Activated CD4-positive, alpha-beta T cell treated with anti-CD3 and anti-CD28 coated beads for 1 hour (primary cell): ENCODE results near the gene OR51Q1.

Experiments
- DNase-seq: peaks from one replicate; pipeline ENCODE4 v3.0.0-alpha.2; 2020

The OR51Q1 gene

DNA sequence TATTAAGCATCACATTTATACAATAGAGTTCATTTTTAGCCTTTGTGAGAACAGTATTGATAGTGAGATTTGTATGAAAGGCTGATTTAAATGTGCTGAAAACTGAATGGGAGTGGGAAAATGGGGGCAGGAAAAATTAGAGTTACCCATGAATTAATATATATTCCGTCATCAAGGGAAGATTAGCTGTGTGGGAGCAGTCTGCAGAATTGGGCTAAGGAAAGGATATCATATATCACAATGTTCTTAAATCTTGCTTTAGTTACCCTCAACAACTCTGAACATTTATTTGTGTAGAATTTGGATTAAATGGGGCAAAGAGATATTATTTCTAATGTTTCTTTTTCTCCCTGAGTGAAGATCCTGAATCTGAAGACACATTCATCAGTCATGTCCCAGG, at the start of gene OR51Q1:
Gene OR51Q1 (plus strand): TSS at position 301 of the 400 bp plus-strand sequence. CDS start 90 bp downstream, at position 391.
- no peak for DNase-seq

DNA sequence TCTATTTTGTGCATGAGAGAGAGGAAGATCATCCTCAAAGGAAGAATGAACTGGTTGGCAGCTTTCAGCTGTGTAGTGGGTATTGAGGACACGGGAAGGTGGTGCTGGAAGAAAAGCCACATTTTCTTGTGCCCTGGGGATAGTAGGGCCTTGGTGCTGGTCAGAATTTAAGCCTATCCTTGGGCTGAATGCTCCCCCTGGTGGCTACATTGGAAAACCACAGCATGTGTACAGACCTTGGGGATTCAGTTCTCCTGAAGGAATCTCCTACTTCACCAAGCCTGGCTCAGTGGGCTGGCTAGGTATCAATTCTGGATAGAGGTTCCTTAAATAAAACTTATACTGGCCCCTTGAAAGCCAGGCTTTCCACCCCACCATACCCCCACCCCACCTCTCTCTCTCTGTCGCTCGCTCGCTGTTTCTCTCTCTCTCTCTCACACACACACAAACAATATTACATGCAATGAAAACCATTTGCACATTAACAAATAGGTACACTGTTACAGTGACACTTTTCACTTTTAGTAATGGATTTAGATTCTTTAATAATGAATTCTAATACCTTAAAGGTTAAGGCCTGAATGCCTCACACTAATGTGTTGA, 41.1 kb upstream of the OR51Q1 start:
- no peak for DNase-seq

GRCh38 chr11:5383576-5383975, 38.3 kb upstream of the OR51Q1 start, which contains the start of gene OR51M1:
OR51M1 (plus strand) TSS chr11:5383812; CDS start chr11:5389399, 5,587 bp downstream.
- no peak for DNase-seq

DNA sequence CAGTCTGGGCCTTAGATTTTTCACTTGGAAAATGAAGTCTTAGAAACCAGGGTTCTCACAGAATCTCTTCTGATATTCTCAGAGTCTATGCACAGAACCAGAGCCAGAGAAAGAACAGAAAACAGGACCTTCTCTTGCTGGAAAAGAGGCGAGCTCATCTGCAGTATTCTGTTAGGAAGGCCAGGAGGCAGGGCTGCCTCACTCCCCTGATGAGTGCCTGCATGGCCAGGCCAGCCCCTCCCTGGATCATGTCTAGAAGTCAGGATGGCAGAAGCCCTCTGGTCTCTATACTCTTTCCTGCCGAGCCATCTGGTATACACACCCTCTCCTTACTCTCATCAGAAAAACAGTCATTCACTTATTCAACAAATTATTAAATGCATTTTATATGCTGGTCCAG, 37.6 kb upstream of the OR51Q1 start:
- DNase-seq, result no peak

- no peak for DNase-seq
Measured at GRCh38 chr11:5390210-5390609, 31.7 kb upstream of the OR51Q1 start.

DNA sequence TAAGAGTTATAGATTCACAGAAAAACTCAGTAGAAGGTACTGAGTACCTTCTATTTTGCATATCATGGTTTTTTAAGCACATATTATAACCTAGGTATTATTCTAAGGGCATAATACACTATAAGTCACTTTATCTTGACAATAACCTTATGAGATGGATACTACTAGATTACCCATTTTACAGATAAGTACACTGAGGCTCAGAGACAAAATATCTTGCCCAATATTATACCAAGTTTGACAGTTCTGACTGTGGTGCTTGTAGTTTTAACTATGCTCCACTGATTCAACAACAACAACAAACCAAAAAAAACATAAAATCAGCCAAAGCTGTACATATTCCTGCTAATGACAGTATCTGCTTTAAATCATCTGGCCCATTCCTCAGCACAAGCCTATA, 27.8 kb upstream of the OR51Q1 start:
- no peak for DNase-seq

DNA sequence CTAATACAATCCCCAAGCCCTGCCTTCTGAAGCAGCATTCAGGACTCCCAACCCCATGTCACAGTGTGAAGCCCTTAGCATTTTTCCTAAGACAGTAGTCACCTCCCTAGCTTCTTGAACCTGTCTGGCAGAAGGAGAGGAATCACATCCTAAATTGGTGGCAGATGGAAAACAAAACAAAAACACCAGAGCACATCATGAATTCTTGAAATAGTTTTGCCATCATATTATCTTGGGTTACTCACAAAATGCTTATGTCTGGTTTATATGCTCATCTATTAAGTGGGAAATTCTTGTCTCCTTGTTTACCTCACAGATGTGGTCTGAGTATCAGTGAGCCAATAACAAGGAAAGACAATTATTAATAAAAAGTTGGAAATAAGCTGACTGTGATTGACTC, 23.0 kb upstream of the OR51Q1 start:
- no peak for DNase-seq

GRCh38 chr11:5405173-5405572, 16.7 kb upstream of the OR51Q1 start:
- no peak for DNase-seq

DNA sequence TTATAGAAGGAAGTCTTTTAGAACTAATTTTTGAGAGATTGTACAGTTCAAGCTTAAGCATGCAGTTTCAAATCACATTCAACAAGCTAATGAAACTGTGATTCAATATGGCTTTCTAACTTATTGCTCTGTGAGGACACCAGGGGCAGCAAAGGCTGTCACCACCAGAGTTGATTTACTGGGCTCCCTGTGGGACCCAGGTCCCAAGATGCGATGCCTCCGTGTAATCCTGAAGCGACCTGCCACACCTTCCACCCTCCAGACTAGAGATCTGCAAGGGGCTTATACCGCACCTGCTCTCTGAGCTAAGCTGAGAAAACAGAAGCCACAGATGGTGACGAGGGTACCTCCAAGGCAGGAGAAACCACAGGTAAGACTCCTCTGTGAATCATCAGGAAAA, 918 bp upstream of the OR51Q1 start:
- DNase-seq, result no peak

DNA sequence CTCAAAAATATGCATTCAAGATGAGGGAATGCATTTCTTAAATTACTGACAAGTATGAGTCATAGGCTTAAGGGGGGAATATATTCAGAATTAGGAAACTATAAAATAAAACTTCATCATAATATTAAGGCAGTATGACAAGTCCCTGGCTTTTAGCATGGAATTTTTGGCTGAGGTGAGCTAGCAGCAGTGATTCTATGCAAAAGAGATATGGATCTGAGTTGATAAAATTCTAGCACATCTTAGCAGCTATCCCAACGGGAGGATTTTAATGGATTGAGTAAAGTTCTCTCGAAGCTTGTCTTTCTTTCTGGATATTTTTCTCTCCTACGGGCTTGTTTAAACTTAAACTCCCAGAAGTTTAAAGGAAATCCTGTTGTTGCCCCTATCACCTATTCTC, 1.2 kb downstream of the OR51Q1 start:
- DNase-seq, result no peak

GRCh38 chr11:5441414-5441813, 19.5 kb downstream of the OR51Q1 start, which contains the start of gene OR51I1:
OR51I1 (minus strand) TSS chr11:5441514; CDS start chr11:5441514, 0 bp downstream.
- no peak for DNase-seq

DNA sequence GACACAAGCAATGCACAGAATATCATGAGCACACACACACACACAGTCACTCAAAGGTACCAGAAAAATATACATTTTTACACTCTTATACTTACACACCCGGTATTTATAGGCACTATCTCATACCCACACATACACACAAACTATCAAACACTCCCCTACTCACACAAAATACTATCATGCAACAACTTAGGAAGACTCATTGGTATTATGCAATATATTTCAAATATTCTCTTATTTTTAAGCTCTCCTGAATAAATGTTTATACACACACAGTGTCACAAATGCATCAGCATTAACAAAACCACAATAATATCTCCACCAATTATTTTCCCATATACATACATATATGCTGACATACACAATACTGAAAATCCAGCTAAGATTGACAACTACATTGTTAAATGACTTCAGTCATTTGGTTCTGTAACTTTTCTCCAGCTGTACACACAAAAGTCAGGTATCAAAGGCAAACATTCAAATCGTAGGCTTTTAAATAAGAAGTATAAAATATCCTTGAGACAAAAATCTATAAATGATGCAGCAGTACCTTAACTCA, 22.0 kb downstream of the OR51Q1 start:
- no peak for DNase-seq

DNA sequence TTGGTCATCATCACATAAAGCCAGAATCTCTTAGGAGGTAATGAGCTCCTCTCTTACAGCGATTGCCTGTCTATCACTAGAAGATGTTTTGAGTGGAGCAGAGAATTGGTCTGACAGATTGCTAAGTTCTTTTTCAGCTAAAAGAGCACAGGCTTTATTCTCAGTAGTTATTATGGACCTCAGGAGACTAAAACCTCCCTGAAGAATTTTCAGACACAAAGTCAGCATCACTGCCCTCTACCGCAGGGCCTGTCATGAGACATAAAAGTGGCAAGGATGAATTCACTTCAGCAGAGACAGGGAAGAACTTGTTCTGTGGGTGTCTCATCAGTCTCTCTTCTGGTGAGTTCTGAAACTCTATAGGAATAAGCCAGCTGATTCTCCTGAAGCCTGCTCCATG, 27.1 kb downstream of the OR51Q1 start, which contains the start of gene OR51I2:
Gene OR51I2 (plus strand): TSS at position 301 of the 400 bp plus-strand sequence. CDS start 4,166 bp downstream, outside the sequence.
- no peak for DNase-seq

DNA sequence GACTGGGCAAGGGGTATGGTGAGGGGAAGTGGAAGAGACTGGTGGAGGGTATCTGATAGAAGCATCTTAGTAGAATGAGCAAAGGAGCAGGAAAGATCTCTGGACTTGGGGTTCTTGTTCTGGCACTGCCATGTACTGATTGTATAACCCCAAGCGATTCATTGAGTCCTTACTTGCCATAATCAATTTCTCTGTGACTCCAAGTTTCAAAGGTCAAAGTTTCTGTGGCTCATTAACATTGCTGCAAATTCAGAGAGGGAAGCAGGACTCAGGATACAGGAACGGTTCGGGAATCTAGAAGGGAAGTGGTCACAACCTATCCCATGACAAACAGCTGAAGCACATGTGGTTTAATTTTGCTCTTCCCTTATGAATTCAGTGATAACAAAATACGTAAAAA, 27.5 kb downstream of the OR51Q1 start:
- DNase-seq, result no peak

- no peak for DNase-seq
Measured at GRCh38 chr11:5460983-5461621, 39.2 kb downstream of the OR51Q1 start.

GRCh38 chr11:5467527-5467926, 45.6 kb downstream of the OR51Q1 start:
- DNase-seq, result no peak
